DND-41 (cell line): ENCODE results near the gene ERMARD.

Experiments
- ATAC-seq: fragments of 200-7000 bp; cut with Tn5 transposase; 3 replicates; pipeline ENCODE4 v1.9.1; 2021; ENCODE audit warnings: low read depth; ENCODE audit not compliant: insufficient read depth
- DNase-seq: peaks from one replicate; pipeline ENCODE4 v3.0.0-alpha.2; 2020
- H2AFZ ChIP-seq: 2 replicates; pipeline ENCODE4 v1.6.0; 2012; ENCODE audit warnings: low read depth, low read length
- H3K27ac ChIP-seq: 2 replicates; pipeline ENCODE4 v1.5.1; 2012; ENCODE audit warnings: low read length, inconsistent platforms
- H3K27me3 ChIP-seq: fragments of 200-600 bp; sonication (generic); 2 replicates; pipeline ENCODE4 v1.6.0; 2012; ENCODE audit warnings: low read length, mild to moderate bottlenecking, inconsistent platforms; ENCODE audit not compliant: insufficient read depth, poor library complexity
- H3K36me3 ChIP-seq: 2 replicates; pipeline ENCODE4 v1.5.1; 2012; ENCODE audit warnings: low read length, inconsistent platforms; ENCODE audit not compliant: insufficient read depth
- H3K4me1 ChIP-seq: 2 replicates; pipeline ENCODE4 v1.5.1; 2012; ENCODE audit warnings: mild to moderate bottlenecking, low read length; ENCODE audit not compliant: insufficient read depth
- H3K4me2 ChIP-seq: 2 replicates; pipeline ENCODE4 v1.6.0; 2012; ENCODE audit warnings: mild to moderate bottlenecking, moderate library complexity, low read length, inconsistent platforms; ENCODE audit not compliant: insufficient read depth
- H3K4me3 ChIP-seq, 2 experiments: fragments of 200-600 bp in 1 of 2; shearing (Covaris generic) in 1 of 2; 2 replicates each; pipeline ENCODE4 v1.5.1; 2012 to 2016; ENCODE audit warnings: inconsistent platforms in 2 of 2, low read length in 2 of 2, mild to moderate bottlenecking in 2 of 2, low read depth in 1 of 2, moderate library complexity in 1 of 2
- H3K79me2 ChIP-seq: 2 replicates; pipeline ENCODE4 v1.6.0; 2012; ENCODE audit warnings: low read length, inconsistent platforms; ENCODE audit not compliant: insufficient read depth
- H3K9ac ChIP-seq: 2 replicates; pipeline ENCODE4 v1.6.0; 2012; ENCODE audit warnings: low read depth, mild to moderate bottlenecking, inconsistent platforms, low read length, moderate library complexity
- H3K9me3 ChIP-seq: 2 replicates; pipeline ENCODE4 v1.5.1; 2012; ENCODE audit warnings: low read length, moderate library complexity, mild to moderate bottlenecking, inconsistent platforms; ENCODE audit not compliant: insufficient read depth, severe bottlenecking
- H4K20me1 ChIP-seq: 2 replicates; pipeline ENCODE4 v1.6.0; 2012; ENCODE audit warnings: low read length; ENCODE audit not compliant: insufficient read depth
- CTCF ChIP-seq: IDR thresholded peaks from 2 replicates; pipeline ENCODE4 v1.5.1; 2012; ENCODE audit warnings: borderline replicate concordance, low read length, moderate library complexity, mild to moderate bottlenecking; ENCODE audit not compliant: poor library complexity, severe bottlenecking; ENCODE audit errors: extremely low read depth
- EZH2 ChIP-seq: IDR thresholded peaks from 3 replicates; pipeline ENCODE4 v1.6.1; 2012; ENCODE audit warnings: borderline replicate concordance, low read depth, mild to moderate bottlenecking, moderate library complexity, low read length, inconsistent platforms; ENCODE audit not compliant: severe bottlenecking

The ERMARD gene

GRCh38 chr6:169812257-169812644 lies 60.8 kb downstream of the ERMARD start:
- DNase-seq (no peak), ATAC-seq (no peak)
- Histone ChIP-seq H3K9ac (no peak overlapping the region), H3K27ac (no peak overlapping the region), H3K9me3 (peaks cover 4% of the 10 kb centered on the region), H3K4me3 (no peak overlapping the region), H2AFZ (no peak overlapping the region), H3K36me3 (no peaks in the 10 kb centered on the region), H3K4me1 (peaks cover 5% of the 10 kb centered on the region), H3K4me2 (no peak overlapping the region), H3K27me3 (peaks cover 7% of the 10 kb centered on the region), H3K79me2 (no peaks in the 10 kb centered on the region), H4K20me1 (peaks cover 33% of the 10 kb centered on the region)
- TF ChIP-seq CTCF = no peak
- no peak for TF ChIP-seq EZH2

- no peaks in the 10 kb centered on the region for H3K4me1 ChIP-seq
- H4K20me1 ChIP-seq = peaks cover 23% of the 10 kb centered on the region; the same call in 1 of the 2 replicates
- H3K9me3 ChIP-seq = peaks cover 4% of the 10 kb centered on the region
- H3K79me2 ChIP-seq = no peaks in the 10 kb centered on the region
- ATAC-seq (no peak), DNase-seq (no peak)
- no peaks in the 10 kb centered on the region for H3K36me3 ChIP-seq
- no peak overlapping the region for H3K4me2 ChIP-seq
- no peak overlapping the region for H3K27ac ChIP-seq
- H2AFZ ChIP-seq = no peak overlapping the region
- H3K4me3 ChIP-seq = no peak overlapping the region
- TF ChIP-seq EZH2 = no peak
- TF ChIP-seq CTCF = no peak
- no peak overlapping the region for H3K9ac ChIP-seq
- peaks cover 9% of the 10 kb centered on the region for H3K27me3 ChIP-seq
Measured at GRCh38 chr6:169813969-169814368, 62.5 kb downstream of the ERMARD start.

GRCh38 chr6:169816054-169816453 lies 64.6 kb downstream of the ERMARD start:
- Histone ChIP-seq H3K4me3 (no peak overlapping the region), H3K4me2 (no peak overlapping the region), H4K20me1 (peaks cover 8% of the 10 kb centered on the region; the same call in 1 of the 2 replicates), H3K9ac (no peak overlapping the region), H3K27ac (no peak overlapping the region), H3K4me1 (no peaks in the 10 kb centered on the region), H2AFZ (no peak overlapping the region), H3K9me3 (peaks cover 4% of the 10 kb centered on the region), H3K27me3 (peaks cover 12% of the 10 kb centered on the region), H3K79me2 (no peaks in the 10 kb centered on the region), H3K36me3 (no peaks in the 10 kb centered on the region)
- TF ChIP-seq EZH2 = no peak
- ATAC-seq = no peak
- no peak for DNase-seq

GRCh38 chr6:169816975-169817374 lies 65.6 kb downstream of the ERMARD start:
- no peak for TF ChIP-seq EZH2
- TF ChIP-seq CTCF = no peak
- Histone ChIP-seq H4K20me1 (0 out of 2 replicates have a peak, but pooled peaks cover 1% of the 10 kb centered on the region), H3K9me3 (peaks cover 4% of the 10 kb centered on the region), H3K79me2 (no peaks in the 10 kb centered on the region), H3K4me2 (no peak overlapping the region), H3K27me3 (peaks cover 12% of the 10 kb centered on the region), H3K4me1 (no peaks in the 10 kb centered on the region), H3K4me3 (no peak overlapping the region), H3K27ac (no peak overlapping the region), H3K9ac (no peak overlapping the region), H3K36me3 (no peaks in the 10 kb centered on the region), H2AFZ (no peak overlapping the region)
- DNase-seq = no peak
- ATAC-seq = no peak
